OCI-LY1 (cell line): ENCODE measurements around the gene SLC35A5.

ENCODE experiments used
- CTCF ChIP-seq: fragments of 200-600 bp; sonication (generic), shearing (Covaris generic); IDR thresholded peaks from 2 replicates; pipeline ENCODE4 v1.5.1; 2017; ENCODE audit warnings: mild to moderate bottlenecking, antibody characterized with exemption, low read length, moderate library complexity, mixed read lengths
- EZH2 ChIP-seq: fragments of 200-600 bp; sonication (generic), shearing (Covaris generic); IDR thresholded peaks from 2 replicates; pipeline ENCODE4 v1.8.0; 2017; ENCODE audit warnings: borderline replicate concordance, mixed run types, mild to moderate bottlenecking, antibody characterized with exemption, low read length, moderate library complexity, mixed read lengths

GRCh38 chr3:112546216-112546759 is 15.6 kb upstream of the SLC35A5 start:
- no peak for TF ChIP-seq EZH2
- TF ChIP-seq CTCF = no peak
